Measurements from ENCODE around the gene KRTAP3-3. TPM values are rescaled to one million over a fixed set of nuclear protein-coding genes. Genes with fewer than 3 reads are reported as not detected.

Gene KRTAP3-3
- total RNA-seq, 2 donors from 2014 or later, result not detected

Other genes with a start within 250 kb of the KRTAP3-3 start
- not detected for gene KRT25, start 238.8 kb downstream of the KRTAP3-3 start, total RNA-seq
- gene KRT26, start 222.0 kb downstream of the KRTAP3-3 start, total RNA-seq, result not detected
- under 1 TPM in 1 of 2 donors, not detected in 1; 0.42 TPM for gene KRT27, start 211.6 kb downstream of the KRTAP3-3 start, total RNA-seq
- gene KRT28, start 194.2 kb downstream of the KRTAP3-3 start, total RNA-seq, result not detected
- 10 to 100 TPM; 36.9 to 44.9 TPM for gene KRT10, start 171.6 kb downstream of the KRTAP3-3 start, total RNA-seq
- not detected for gene KRT12, start 126.9 kb downstream of the KRTAP3-3 start, total RNA-seq
- gene KRT20, start 108.9 kb downstream of the KRTAP3-3 start, total RNA-seq, result not detected
- gene KRT23, start 56.5 kb downstream of the KRTAP3-3 start, total RNA-seq, result under 1 TPM; 0.24 to 0.37 TPM
- not detected for gene KRT39, start 27.2 kb downstream of the KRTAP3-3 start, total RNA-seq
- not detected for gene KRT40, start 9.8 kb downstream of the KRTAP3-3 start, total RNA-seq
- not detected for gene KRTAP3-2, start 5.7 kb upstream of the KRTAP3-3 start, total RNA-seq
- gene KRTAP3-1, start 15.0 kb upstream of the KRTAP3-3 start, total RNA-seq, result not detected
- not detected for gene KRTAP1-5, start 33.0 kb upstream of the KRTAP3-3 start, total RNA-seq
- not detected for gene KRTAP1-4, start 36.0 kb upstream of the KRTAP3-3 start, total RNA-seq
- not detected for gene KRTAP1-3, start 40.7 kb upstream of the KRTAP3-3 start, total RNA-seq
- gene KRTAP1-1, start 47.3 kb upstream of the KRTAP3-3 start, total RNA-seq, result not detected
- not detected for gene KRTAP2-1, start 53.2 kb upstream of the KRTAP3-3 start, total RNA-seq
- not detected for gene KRTAP2-2, start 61.1 kb upstream of the KRTAP3-3 start, total RNA-seq
- not detected for gene KRTAP2-3, start 66.0 kb upstream of the KRTAP3-3 start, total RNA-seq
- gene KRTAP2-4, start 71.7 kb upstream of the KRTAP3-3 start, total RNA-seq, result not detected
- gene KRTAP4-7, start 90.0 kb upstream of the KRTAP3-3 start, total RNA-seq, result not detected
- not detected for gene KRTAP4-8, start 104.0 kb upstream of the KRTAP3-3 start, total RNA-seq
- gene KRTAP4-16, start 108.0 kb upstream of the KRTAP3-3 start, total RNA-seq, result not detected
- not detected for gene KRTAP4-9, start 111.2 kb upstream of the KRTAP3-3 start, total RNA-seq
- gene KRTAP4-11, start 124.2 kb upstream of the KRTAP3-3 start, total RNA-seq, result not detected
- gene KRTAP4-12, start 130.0 kb upstream of the KRTAP3-3 start, total RNA-seq, result not detected
- gene KRTAP4-6, start 146.4 kb upstream of the KRTAP3-3 start, total RNA-seq, result not detected
- not detected for gene KRTAP4-5, start 155.7 kb upstream of the KRTAP3-3 start, total RNA-seq
- not detected for gene KRTAP4-4, start 166.6 kb upstream of the KRTAP3-3 start, total RNA-seq
- gene KRTAP4-3, start 174.1 kb upstream of the KRTAP3-3 start, total RNA-seq, result not detected
- not detected for gene KRTAP4-2, start 184.1 kb upstream of the KRTAP3-3 start, total RNA-seq
- gene KRTAP4-1, start 190.7 kb upstream of the KRTAP3-3 start, total RNA-seq, result not detected
- not detected for gene KRTAP9-1, start 195.7 kb upstream of the KRTAP3-3 start, total RNA-seq
- gene KRTAP9-2, start 232.5 kb upstream of the KRTAP3-3 start, total RNA-seq, result not detected
- not detected for gene KRTAP9-3, start 238.3 kb upstream of the KRTAP3-3 start, total RNA-seq
- not detected for gene KRTAP9-8, start 243.8 kb upstream of the KRTAP3-3 start, total RNA-seq